GM19099 (cell line): Measurements from ENCODE around the gene TMTC2.

ENCODE experiments used
- POLR2A ChIP-seq: IDR thresholded peaks from 3 replicates; pipeline ENCODE4 v1.6.1; 2011; ENCODE audit warnings: low read depth; ENCODE audit not compliant: insufficient read length; ENCODE audit errors: extremely low read depth

TMTC2 gene

GRCh38 chr12:82942991-82943401 is 256.3 kb downstream of the TMTC2 start:
- TF ChIP-seq POLR2A: no peak

DNA sequence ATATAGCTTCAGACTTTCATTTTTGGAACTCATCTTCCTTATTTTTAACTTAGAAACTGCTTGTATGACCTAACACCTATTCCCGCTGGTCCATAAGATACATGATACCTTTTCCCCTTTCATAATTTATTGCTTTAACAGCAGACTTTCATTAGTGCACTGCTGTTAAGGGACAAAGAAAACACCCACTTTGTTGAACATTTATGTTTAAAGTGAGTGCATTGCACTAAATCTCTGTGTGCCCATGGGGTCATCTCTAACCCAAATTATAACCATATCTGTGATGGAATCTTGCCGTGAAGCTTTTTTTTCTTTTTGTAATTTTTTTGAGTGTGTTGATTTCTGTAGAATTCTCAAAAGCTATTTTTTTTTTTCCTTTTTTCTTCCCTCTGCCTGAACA is 261.8 kb downstream of the TMTC2 start:
- no peak for TF ChIP-seq POLR2A

DNA sequence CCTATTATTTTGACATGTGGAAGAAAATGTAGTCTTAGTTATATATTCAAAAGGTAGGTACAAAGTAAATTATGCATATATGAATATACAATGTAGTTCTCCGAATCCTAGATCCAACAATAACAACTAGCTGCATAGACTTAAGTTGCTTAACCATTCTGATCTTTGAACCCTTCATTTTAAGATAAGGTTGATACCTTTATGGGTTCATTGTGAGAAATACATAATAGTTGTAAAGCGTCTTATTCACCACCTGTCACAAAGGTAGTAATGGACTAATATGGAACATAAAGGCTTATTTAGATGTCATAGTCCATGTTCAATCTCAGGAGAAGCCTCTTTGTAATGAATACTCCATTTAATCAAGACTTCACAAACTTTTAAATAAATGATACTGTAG is 263.6 kb downstream of the TMTC2 start:
- TF ChIP-seq POLR2A: no peak

GRCh38 chr12:82952946-82953345 is 266.2 kb downstream of the TMTC2 start:
- no peak for TF ChIP-seq POLR2A

DNA sequence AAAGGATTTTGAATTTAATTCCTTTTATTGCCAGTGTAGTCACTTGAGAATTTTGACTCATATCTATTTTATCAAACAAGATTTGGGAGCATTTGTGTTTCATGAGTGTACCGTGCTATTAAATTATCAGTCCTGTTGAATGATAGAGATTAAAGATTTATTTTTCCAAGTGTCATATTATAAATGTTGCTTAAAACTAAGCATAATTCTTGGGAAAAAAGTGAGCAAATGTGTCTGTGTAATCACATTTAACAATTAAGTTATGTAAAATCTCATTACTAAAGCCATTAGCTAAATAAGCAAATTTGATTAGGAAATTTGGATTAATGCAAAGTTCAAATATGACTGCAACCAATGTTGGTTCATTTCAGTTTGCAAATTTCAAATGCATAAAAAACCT is 266.7 kb downstream of the TMTC2 start:
- TF ChIP-seq POLR2A: no peak

- no peak for TF ChIP-seq POLR2A
Measured at GRCh38 chr12:82954064-82954463, 267.4 kb downstream of the TMTC2 start.

DNA sequence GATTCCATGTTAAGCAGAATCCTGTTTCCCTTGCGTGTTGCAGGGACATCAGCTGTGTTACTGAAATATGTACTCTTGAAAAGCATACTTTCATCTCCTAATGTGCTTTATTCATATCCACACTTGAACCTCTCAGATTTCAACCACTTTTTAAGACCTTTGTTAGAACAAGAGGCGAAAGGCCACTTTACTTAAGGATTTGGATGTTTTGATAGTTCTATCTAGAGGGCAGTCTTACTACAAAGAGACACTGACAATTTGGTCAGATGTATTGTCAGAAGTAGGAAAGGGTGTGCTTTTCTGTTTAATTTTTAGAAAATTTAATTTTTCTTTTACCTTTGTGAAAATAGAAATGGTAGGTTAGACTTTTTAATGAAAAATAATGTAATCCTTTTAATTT is 267.9 kb downstream of the TMTC2 start:
- no peak for TF ChIP-seq POLR2A

- TF ChIP-seq POLR2A: no peak
Measured at GRCh38 chr12:82955043-82955442, 268.3 kb downstream of the TMTC2 start.

- TF ChIP-seq POLR2A: no peak
Measured at GRCh38 chr12:82958966-82959365, 272.3 kb downstream of the TMTC2 start.

DNA sequence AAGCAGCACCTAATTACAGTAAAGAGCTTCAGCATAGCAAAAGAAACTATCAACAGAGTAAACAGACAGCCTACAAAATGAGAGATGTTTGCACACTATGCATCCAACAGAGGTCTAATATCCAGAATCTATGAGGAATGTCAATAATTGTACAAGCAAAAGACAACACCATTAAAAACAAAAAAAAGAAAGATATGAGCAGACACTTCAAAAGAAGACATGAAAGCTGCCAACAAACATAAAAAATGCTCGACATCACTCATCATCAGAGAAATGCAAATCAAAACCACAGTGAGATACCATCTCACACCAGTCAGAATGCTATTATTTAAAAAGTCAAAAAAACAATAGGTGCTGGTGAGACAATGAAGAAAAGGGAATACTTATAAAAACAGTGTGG is 273.1 kb downstream of the TMTC2 start:
- no peak for TF ChIP-seq POLR2A

- TF ChIP-seq POLR2A: no peak
Measured at GRCh38 chr12:82961835-82962234, 275.1 kb downstream of the TMTC2 start.

GRCh38 chr12:82963956-82964355 is 277.2 kb downstream of the TMTC2 start:
- TF ChIP-seq POLR2A: no peak

- no peak for TF ChIP-seq POLR2A
Measured at GRCh38 chr12:82964446-82964845, 277.7 kb downstream of the TMTC2 start.

DNA sequence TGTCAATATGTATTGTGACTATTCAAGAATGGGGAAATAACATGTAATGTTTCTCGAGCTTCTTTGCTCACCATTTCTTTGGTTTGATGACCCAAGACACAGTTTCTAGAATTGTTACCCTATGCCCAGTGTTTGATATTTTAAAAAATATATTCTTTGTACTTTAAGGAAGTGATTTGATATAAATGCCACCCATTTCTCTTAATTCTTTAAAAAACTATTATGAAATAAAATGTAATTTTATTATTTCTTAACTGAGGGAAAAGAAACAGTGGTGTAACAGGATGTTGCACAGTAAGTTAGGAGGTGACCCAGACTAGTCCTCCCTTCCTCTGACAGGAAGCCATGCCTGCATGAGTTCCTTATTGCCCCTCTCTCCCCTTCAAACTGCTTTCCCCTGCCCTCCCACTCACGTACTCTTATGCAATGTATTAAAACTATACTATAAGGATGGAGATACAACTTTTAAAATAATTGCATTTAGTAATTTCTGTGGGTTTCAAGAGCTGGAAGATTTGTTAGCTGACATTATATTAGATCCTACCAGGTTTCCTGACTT is 279.4 kb downstream of the TMTC2 start:
- no peak for TF ChIP-seq POLR2A

- no peak for TF ChIP-seq POLR2A
Measured at GRCh38 chr12:82968631-82969367, 282.1 kb downstream of the TMTC2 start.

DNA sequence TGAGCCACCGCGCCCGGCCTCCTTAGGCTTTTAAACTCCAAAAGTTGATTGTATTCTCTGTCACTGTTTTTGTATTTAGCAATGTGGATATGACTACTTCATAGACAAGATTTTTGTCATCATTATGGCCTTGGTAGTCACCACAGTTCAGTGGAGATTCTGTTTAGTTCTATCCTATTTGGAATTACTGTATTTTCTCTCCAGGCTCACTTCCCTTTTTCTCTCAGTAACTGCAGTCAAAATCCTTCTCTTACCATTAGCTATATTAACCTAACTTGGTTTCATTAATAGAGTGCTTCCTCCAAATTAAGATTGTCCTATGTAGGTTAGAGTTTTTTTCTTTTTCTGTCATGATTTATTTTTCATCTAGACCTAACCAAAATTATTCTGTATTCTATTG is 283.9 kb downstream of the TMTC2 start:
- no peak for TF ChIP-seq POLR2A

GRCh38 chr12:82971584-82971983 is 284.9 kb downstream of the TMTC2 start:
- TF ChIP-seq POLR2A: no peak

DNA sequence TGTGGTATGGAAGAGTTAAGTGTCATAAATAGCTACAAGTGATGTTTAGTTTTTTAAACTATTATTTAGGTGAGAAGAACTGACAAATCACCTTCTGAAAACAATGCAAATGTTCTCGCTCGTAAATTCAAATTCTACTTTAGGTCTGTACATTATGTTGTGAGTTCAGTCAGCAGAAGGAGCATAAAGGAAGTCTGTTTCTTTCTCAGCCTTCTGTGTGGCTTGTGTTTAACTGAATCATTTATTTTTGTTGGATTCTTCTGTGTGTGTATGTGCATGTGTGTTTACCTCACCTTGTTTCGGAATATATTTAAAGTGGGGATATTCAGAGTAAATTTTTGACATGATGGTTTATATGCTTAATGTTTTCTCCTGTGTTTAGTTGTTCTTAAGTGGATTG is 285.9 kb downstream of the TMTC2 start:
- no peak for TF ChIP-seq POLR2A

DNA sequence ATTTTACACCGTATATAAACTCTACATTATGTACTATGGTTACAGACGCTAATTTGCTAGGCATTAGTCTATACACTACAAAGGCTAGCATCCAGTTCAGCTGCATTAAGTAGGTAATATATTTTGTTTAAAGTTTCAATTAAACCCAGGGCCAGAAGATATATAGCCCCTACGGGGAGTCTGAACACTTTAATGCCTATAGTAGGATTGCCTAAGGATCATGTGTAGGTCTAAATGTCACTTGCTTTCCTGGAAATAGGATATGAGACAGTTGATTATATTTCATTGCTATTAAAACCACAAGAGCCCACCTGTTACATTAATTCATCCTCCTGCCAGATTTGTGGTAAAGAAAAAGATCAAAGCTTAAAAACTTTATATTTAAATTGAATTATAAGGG is 286.9 kb downstream of the TMTC2 start:
- no peak for TF ChIP-seq POLR2A
